HG03575 (cell line): ENCODE results near the gene GNAS-AS1.
"Not testable (repeated sequence)": the region's sequence is repeated elsewhere in the genome, so short reads cannot be mapped to it uniquely, and the experiment has no call there.

ENCODE experiments used
- ATAC-seq: cut with Tn5 transposase; IDR thresholded peaks from one replicate; pipeline ENCODE4 v1.9.1; 2021; ENCODE audit not compliant: unreplicated experiment, insufficient number of reproducible peaks, low FRiP score; ENCODE audit errors: extremely low read depth

The GNAS-AS1 gene

GRCh38 chr20:58840816-58841538 lies 9.7 kb downstream of the GNAS-AS1 start:
- ATAC-seq, result no peak

GRCh38 chr20:58839991-58840747 lies 10.5 kb downstream of the GNAS-AS1 start:
- ATAC-seq, result no peak

- ATAC-seq, result no peak
Measured at GRCh38 chr20:58839474-58839874, 11.2 kb downstream of the GNAS-AS1 start.

- ATAC-seq, result no peak
Measured at GRCh38 chr20:58838174-58838573, 12.5 kb downstream of the GNAS-AS1 start.

GRCh38 chr20:58837717-58838116 lies 13.0 kb downstream of the GNAS-AS1 start:
- no peak for ATAC-seq

GRCh38 chr20:58836616-58837204 lies 14.0 kb downstream of the GNAS-AS1 start:
- no peak for ATAC-seq

- no peak for ATAC-seq
Measured at GRCh38 chr20:58835231-58835630, 15.5 kb downstream of the GNAS-AS1 start.

- no peak for ATAC-seq
Measured at GRCh38 chr20:58833921-58834320, 16.8 kb downstream of the GNAS-AS1 start.

GRCh38 chr20:58832457-58832856 lies 18.2 kb downstream of the GNAS-AS1 start:
- ATAC-seq, result no peak

GRCh38 chr20:58829531-58829941 lies 21.2 kb downstream of the GNAS-AS1 start:
- no peak for ATAC-seq

GRCh38 chr20:58828804-58829203 lies 21.9 kb downstream of the GNAS-AS1 start:
- ATAC-seq, result not testable (repeated sequence)

- no peak for ATAC-seq
Measured at GRCh38 chr20:58828136-58828535, 22.6 kb downstream of the GNAS-AS1 start.

- no peak for ATAC-seq
Measured at GRCh38 chr20:58826271-58826670, 24.4 kb downstream of the GNAS-AS1 start.

GRCh38 chr20:58825450-58825849 lies 25.3 kb downstream of the GNAS-AS1 start:
- no peak for ATAC-seq

- ATAC-seq, result no peak
Measured at GRCh38 chr20:58824843-58825242, 25.9 kb downstream of the GNAS-AS1 start.

GRCh38 chr20:58822748-58823730 lies 27.7 kb downstream of the GNAS-AS1 start:
- no peak for ATAC-seq

GRCh38 chr20:58822149-58822548 lies 28.6 kb downstream of the GNAS-AS1 start:
- ATAC-seq, result no peak

GRCh38 chr20:58820515-58820914 lies 30.2 kb downstream of the GNAS-AS1 start:
- not testable (repeated sequence) for ATAC-seq

GRCh38 chr20:58819921-58820320 lies 30.8 kb downstream of the GNAS-AS1 start:
- ATAC-seq, result no peak
